GM12873 (cell line): ENCODE data around the gene ZDHHC18.
A peak's percentile ranks its signal among the peaks of the same experiment; 100 is the strongest.

ENCODE experiments used
- TF ChIP-seq, protein P1 (sequence below): IDR thresholded peaks from 2 replicates; pipeline ENCODE4 v1.5.1; 2012; ENCODE audit warnings: low read depth, mild to moderate bottlenecking, moderate library complexity, low read length, control low read depth; ENCODE audit not compliant: insufficient read depth; ENCODE audit errors: missing control alignments

Gene ZDHHC18

DNA sequence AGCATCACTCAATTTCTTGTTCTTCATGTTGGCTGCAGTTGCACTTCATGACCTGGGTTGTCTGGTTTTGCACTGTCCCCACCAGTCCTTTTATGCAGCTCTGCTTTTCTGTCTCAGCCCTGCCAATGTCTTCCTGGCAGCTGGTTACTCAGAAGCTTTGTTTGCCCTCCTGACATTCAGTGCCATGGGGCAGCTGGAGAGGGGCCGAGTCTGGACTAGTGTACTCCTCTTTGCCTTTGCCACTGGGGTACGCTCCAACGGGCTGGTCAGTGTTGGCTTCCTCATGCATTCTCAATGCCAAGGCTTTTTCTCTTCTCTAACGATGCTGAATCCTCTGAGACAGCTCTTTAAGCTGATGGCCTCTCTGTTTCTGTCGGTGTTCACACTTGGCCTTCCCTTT, 32.1 kb upstream of the ZDHHC18 start:
- TF ChIP-seq, protein P1, sequence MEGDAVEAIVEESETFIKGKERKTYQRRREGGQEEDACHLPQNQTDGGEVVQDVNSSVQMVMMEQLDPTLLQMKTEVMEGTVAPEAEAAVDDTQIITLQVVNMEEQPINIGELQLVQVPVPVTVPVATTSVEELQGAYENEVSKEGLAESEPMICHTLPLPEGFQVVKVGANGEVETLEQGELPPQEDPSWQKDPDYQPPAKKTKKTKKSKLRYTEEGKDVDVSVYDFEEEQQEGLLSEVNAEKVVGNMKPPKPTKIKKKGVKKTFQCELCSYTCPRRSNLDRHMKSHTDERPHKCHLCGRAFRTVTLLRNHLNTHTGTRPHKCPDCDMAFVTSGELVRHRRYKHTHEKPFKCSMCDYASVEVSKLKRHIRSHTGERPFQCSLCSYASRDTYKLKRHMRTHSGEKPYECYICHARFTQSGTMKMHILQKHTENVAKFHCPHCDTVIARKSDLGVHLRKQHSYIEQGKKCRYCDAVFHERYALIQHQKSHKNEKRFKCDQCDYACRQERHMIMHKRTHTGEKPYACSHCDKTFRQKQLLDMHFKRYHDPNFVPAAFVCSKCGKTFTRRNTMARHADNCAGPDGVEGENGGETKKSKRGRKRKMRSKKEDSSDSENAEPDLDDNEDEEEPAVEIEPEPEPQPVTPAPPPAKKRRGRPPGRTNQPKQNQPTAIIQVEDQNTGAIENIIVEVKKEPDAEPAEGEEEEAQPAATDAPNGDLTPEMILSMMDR: no peak

- TF ChIP-seq, protein P1: no peak
These were observed 28.9 kb upstream of the ZDHHC18 start for GRCh38 chr1:26797627-26798026.

DNA sequence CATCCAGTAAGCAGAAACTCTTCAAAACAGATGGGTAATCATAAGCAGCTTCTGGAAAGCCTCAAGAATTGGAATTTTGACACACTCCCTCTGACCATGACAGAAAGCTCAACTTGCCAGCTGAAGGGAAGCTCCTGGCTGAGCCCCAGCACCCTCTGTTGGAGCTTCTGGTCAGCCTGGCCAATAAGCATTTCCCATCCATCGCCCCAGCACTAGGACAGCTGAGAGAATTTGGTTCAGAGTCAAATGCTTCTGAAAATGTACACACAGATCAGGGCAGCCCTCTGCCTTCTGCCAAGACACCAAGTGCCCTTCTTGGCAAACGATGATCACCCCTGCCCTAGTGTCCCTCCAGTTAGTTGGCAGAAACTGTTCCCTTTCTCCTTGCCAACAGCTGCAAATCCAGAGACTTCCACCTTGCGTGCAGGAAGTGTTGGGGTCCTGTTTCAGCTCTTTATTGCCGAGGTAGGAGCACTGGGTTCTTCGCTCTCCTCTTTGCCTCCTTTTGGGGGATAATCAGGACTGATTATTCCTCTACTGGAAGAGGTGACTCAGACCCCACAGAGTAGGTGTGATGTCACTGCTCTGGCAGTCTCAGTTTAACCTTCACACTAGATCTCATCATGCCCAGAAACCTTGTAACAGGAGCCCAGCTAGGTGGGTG, 26.9 kb upstream of the ZDHHC18 start:
- TF ChIP-seq, protein P1: no peak

GRCh38 chr1:26810105-26810504, 16.4 kb upstream of the ZDHHC18 start:
- TF ChIP-seq, protein P1: peak; percentile 78

DNA sequence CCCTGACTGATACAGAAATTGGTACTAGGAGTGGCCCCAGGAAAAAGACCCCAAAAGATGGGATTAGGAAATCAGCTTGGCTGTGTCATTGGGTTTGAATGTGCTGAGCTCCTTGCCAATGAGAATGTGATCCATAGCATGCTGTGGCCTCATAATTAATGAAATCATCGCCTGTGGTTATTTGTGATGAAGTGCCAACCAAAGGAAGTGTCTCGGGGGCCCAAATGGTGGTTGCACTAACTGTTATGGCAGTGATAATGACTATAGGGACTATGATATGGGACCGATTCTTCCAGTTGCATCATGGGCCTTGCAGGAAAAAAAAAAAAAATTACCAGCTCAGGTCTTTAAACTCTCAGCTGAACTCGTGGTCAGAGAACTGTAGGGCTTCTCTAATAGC, 15.4 kb upstream of the ZDHHC18 start:
- TF ChIP-seq, protein P1: no peak

- TF ChIP-seq, protein P1: no peak
These were observed 14.8 kb upstream of the ZDHHC18 start for GRCh38 chr1:26811708-26812107.

DNA sequence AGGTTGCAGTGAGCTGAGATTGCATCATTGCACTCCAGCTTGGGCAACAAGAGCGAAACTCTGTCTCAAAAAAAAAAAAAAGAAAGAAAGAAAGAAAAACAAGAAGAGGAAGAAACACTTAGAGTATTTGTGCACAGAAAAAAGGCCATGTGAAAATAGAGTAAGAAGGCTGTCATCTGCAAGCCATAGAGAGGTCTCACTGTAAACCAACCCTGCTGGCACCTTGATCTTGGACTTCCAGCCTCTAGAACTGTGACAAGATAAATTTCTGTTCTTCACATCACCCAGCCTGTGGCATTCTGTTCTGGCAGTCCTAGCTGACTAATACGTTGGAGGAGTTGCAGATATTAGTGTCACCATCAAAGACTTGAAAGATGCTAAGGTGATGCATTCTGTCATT, 12.1 kb upstream of the ZDHHC18 start:
- TF ChIP-seq, protein P1: no peak

- TF ChIP-seq, protein P1: no peak
These were observed 11.6 kb upstream of the ZDHHC18 start for GRCh38 chr1:26814893-26815292.
